Activated CD8-positive, alpha-beta T cell treated with anti-CD3 and anti-CD28 coated beads for 36 hours (primary cell): ENCODE data around the gene FGFR4. TPM values are rescaled to one million over a fixed set of nuclear protein-coding genes. Genes with fewer than 3 reads are reported as not detected.

ENCODE experiments used
- total RNA-seq, 2 experiments: library from RNA; stranded (reverse); gene quantifications; one replicate each; pipeline ENCODE4 v1.2.3, GENCODE V29; 2021

Gene FGFR4
- total RNA-seq, 2 experiments from 2014 or later, result 1.3 to 2.2 TPM

Other genes with a start within 250 kb of the FGFR4 start
- gene HK3, start 187.6 kb upstream of the FGFR4 start, total RNA-seq, result not detected
- 10 to 100 TPM; 54.1 to 57.0 TPM for gene UIMC1, start 80.1 kb upstream of the FGFR4 start, total RNA-seq
- 10 to 100 TPM; 15.0 to 17.0 TPM for gene ZNF346, start 64.2 kb upstream of the FGFR4 start, total RNA-seq
- gene NSD1, start 46.9 kb downstream of the FGFR4 start, total RNA-seq, result 10 to 100 TPM; 60.1 to 64.8 TPM
- gene RAB24, start 216.8 kb downstream of the FGFR4 start, total RNA-seq, result 10 to 100 TPM; 26.6 TPM
- 100 to 1,000 TPM; 222 to 233 TPM for gene PRELID1, start 216.9 kb downstream of the FGFR4 start, total RNA-seq
- 10 to 100 TPM; 19.3 to 25.1 TPM for gene MXD3, start 225.0 kb downstream of the FGFR4 start, total RNA-seq